NCI-H1092 (cell line): ENCODE results near the gene PGGT1B.
A peak's percentile ranks its signal among the peaks of the same experiment; 100 is the strongest.

Experiments used
- DNase-seq: peaks from one replicate; lab custom pipeline; 2025; lab: John Stamatoyannopoulos, UW

Gene PGGT1B

GRCh38 chr5:115180165-115180709 is 82.4 kb downstream of the PGGT1B start:
- peak; percentile 41 for DNase-seq

GRCh38 chr5:115179394-115180164 is 83.1 kb downstream of the PGGT1B start:
- no peak for DNase-seq

- no peak for DNase-seq
These were observed 83.7 kb downstream of the PGGT1B start for GRCh38 chr5:115179030-115179393.

- no peak for DNase-seq
These were observed 91.7 kb downstream of the PGGT1B start for GRCh38 chr5:115170929-115171510.

GRCh38 chr5:115170134-115170928 is 92.3 kb downstream of the PGGT1B start:
- peak; percentile 46 for DNase-seq

- peak; percentile 83 for DNase-seq
These were observed 93.1 kb downstream of the PGGT1B start, which contains the start of gene TRIM36 for GRCh38 chr5:115169487-115170133. Gene TRIM36 (minus strand): TSS chr5:115169908. CDS start chr5:115169634, 274 bp downstream.

- peak; percentile 15 for DNase-seq
These were observed 93.7 kb downstream of the PGGT1B start for GRCh38 chr5:115168829-115169486.

- no peak for DNase-seq
These were observed 95.8 kb downstream of the PGGT1B start for GRCh38 chr5:115166744-115167393.

- no peak for DNase-seq
These were observed 96.9 kb downstream of the PGGT1B start for GRCh38 chr5:115165790-115166189.

- DNase-seq, result no peak
These were observed 101.7 kb downstream of the PGGT1B start for GRCh38 chr5:115160975-115161475.
